Uterus (tissue), 4 donors: ENCODE data around the gene KCNQ2. TPM values are rescaled to one million over a fixed set of nuclear protein-coding genes. Genes with fewer than 3 reads are reported as not detected.

Experiments used
- DNase-seq, 2 donors: peaks; one replicate each; pipeline ENCODE4 v3.0.0-alpha.2; 2019 to 2020
- H3K27ac ChIP-seq, 2 donors: fragments of 200-600 bp; sonication (generic); 1 replicate in 1 of 2; 2 replicates in 1 of 2; pipeline ENCODE4 v1.5.1; 2016 to 2018
- H3K27me3 ChIP-seq, 2 donors: fragments of 200-600 bp; sonication (generic); one replicate each; pipeline ENCODE4 v1.5.1; 2018 to 2019; ENCODE audit warnings: control low read depth in 1 of 2
- H3K36me3 ChIP-seq, 2 donors: fragments of 200-600 bp; sonication (generic); one replicate each; pipeline ENCODE4 v1.5.1; 2019; ENCODE audit warnings: control low read depth in 1 of 2
- H3K4me1 ChIP-seq, 2 donors: fragments of 200-600 bp; sonication (generic); one replicate each; pipeline ENCODE4 v1.5.1; 2018 to 2019; ENCODE audit warnings: control low read depth in 1 of 2
- H3K4me3 ChIP-seq, 2 donors: fragments of 200-600 bp; sonication (generic); 1 replicate in 1 of 2; 2 replicates in 1 of 2; pipeline ENCODE4 v1.5.1; 2018 to 2019; ENCODE audit warnings: mild to moderate bottlenecking in 1 of 2
- H3K9me3 ChIP-seq, 2 donors: fragments of 200-600 bp; sonication (generic); one replicate each; pipeline ENCODE4 v1.5.1; 2019; ENCODE audit warnings: control low read depth in 1 of 2
- POLR2A ChIP-seq, 2 donors: fragments of 450-650 bp; IDR thresholded peaks; one replicate each; pipeline ENCODE4 v1.6.1; 2016; ENCODE audit warnings: antibody characterized with exemption in 2 of 2, mild to moderate bottlenecking in 1 of 2, moderate library complexity in 1 of 2
- intact Hi-C: fragments of 100-400 bp; cut with DNase I; formaldehyde crosslinking; loops from one replicate; pipeline ENCODE4 v1.15.1; 2023; ENCODE audit warnings: low total_unique reads
- total RNA-seq, 4 donors: library from RNA; depleted of rRNA in 3 of 4; stranded (reverse); fragments of >200 nt in 3 of 4; gene quantifications; one replicate each; pipeline versions ENCODE4 v1.1.0 to v1.2.4, GENCODE V29; 2014 to 2023
- TF ChIP-seq, protein P1 (sequence below), 4 experiments: fragments of 200-600 bp in 2 of 4; fragments of 450-650 bp in 2 of 4; sonication (generic) in 2 of 4; IDR thresholded peaks; one replicate each; pipeline ENCODE4 v1.5.1; 2016 to 2019; ENCODE audit warnings: antibody characterized with exemption in 4 of 4, mild to moderate bottlenecking in 2 of 4, moderate library complexity in 1 of 4
- donor health status: DM: yes; HTN: yes; CAD: no.

Gene KCNQ2
- total RNA-seq, 4 donors from 2014 or later: 1.2 to 4.9 TPM; not detected in 2

DNA sequence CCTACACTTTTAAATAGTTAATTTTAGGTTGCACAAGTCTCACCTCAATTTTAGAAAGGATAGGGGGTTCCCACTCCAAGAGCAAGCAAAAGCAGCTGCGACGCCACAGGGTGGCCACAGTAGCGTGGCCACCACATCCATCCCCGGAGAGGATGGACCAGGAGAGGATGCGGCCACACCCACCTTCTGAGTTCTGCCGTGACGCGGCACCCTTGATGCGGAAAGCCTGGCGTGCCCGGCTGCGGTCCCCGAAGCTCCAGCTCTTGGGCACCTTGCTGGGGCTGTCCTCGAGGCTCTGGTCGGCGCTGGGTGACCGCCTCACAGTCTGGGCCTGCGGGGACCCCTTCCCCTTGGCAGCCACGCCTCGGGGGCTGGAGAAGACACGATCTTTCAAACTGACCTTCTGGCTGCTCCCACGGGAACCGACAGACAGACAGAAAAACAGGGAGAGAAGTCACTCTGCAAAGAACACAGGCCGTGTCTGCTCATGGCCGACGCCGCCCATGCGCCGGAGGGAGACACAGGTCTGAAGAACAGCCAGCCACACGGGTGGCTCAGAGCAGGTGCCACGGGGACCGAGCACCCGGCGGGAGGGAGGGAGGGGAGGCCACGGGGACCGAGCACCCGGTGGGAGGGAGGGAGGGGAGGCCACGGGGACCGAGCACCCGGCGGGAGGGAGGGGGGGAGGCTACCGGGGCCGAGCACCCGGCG is 57.6 kb downstream of the KCNQ2 start:
- no peaks in the 10 kb centered on the region for H3K36me3 ChIP-seq
- H3K9me3 ChIP-seq: no peaks in the 10 kb centered on the region
- no peak overlapping the region for H3K27ac ChIP-seq
- DNase-seq: no peak
- H3K27me3 ChIP-seq: no peaks in the 10 kb centered on the region
- intact Hi-C loops: no loop called here
- no peaks in the 10 kb centered on the region for H3K4me1 ChIP-seq
- H3K4me3 ChIP-seq: no peak overlapping the region
- TF ChIP-seq, protein P1, sequence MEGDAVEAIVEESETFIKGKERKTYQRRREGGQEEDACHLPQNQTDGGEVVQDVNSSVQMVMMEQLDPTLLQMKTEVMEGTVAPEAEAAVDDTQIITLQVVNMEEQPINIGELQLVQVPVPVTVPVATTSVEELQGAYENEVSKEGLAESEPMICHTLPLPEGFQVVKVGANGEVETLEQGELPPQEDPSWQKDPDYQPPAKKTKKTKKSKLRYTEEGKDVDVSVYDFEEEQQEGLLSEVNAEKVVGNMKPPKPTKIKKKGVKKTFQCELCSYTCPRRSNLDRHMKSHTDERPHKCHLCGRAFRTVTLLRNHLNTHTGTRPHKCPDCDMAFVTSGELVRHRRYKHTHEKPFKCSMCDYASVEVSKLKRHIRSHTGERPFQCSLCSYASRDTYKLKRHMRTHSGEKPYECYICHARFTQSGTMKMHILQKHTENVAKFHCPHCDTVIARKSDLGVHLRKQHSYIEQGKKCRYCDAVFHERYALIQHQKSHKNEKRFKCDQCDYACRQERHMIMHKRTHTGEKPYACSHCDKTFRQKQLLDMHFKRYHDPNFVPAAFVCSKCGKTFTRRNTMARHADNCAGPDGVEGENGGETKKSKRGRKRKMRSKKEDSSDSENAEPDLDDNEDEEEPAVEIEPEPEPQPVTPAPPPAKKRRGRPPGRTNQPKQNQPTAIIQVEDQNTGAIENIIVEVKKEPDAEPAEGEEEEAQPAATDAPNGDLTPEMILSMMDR (IDR thresholded peaks at IDR 0.05): no peak
- no peak for TF ChIP-seq POLR2A (IDR thresholded peaks at IDR 0.05)

DNA sequence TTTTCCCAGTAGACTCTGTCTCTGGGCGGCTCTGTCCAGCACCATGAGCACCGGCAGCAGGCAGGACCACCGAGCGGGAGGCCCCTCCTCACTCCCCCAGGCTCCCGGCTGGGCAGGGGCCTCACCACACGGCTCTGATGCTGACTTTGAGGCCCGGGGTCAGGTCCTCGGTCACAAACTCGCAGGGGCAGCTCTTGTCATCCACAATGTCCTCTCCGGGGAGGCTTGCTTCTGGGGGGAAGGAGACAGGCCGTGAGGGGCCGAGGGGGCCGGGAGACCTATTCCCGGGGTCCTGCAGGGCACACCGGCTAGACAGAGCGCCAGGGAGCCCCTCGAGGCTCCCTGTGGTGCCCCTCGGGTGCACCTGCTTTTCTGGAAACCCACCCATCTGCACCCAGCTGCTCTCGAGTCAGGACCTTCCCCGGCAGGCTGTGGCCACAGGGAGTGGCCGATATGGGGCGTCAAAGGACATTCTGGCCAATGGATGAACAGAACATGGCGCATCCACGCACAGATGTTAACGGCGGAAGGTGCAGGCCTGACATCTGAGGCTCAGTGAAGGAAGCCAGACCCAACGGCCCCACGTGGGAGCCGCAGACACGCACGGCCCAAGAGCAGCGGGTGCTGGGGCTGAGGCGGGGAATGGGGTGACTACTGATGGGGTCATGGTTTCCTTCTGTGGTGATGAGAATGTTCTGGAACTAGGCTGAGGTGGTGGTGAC is 58.3 kb downstream of the KCNQ2 start:
- H3K27me3 ChIP-seq: no peaks in the 10 kb centered on the region
- H3K27ac ChIP-seq: no peak overlapping the region
- no peaks in the 10 kb centered on the region for H3K36me3 ChIP-seq
- no peak overlapping the region for H3K4me3 ChIP-seq
- no peaks in the 10 kb centered on the region for H3K4me1 ChIP-seq
- H3K9me3 ChIP-seq: no peaks in the 10 kb centered on the region
- intact Hi-C loops: no loop called here
- no peak for DNase-seq
- TF ChIP-seq, protein P1 (IDR thresholded peaks at IDR 0.05): no peak
- no peak for TF ChIP-seq POLR2A (IDR thresholded peaks at IDR 0.05)

DNA sequence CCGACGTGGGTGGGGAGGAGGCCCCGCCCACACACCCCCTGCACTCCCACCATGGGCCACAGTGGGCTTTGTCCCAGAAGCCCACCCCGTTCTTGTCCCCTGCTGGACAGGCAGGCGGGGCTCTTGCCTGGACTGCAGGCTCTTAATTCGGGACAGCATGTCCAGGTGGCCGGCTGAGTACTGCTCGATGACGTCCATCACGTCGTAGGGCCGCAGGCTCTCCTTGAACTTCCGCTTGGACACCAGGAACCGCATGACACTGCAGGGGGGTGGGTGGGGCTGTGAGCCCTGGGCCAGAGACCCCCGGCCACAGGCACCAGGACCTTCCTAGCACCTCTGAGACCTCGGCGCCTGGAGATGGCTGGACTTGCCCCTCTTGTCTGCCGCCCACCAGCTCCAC is 59.1 kb downstream of the KCNQ2 start:
- Histone ChIP-seq H3K4me3 (no peak overlapping the region), H3K36me3 (no peaks in the 10 kb centered on the region), H3K9me3 (no peaks in the 10 kb centered on the region), H3K27ac (no peak overlapping the region), H3K4me1 (no peaks in the 10 kb centered on the region), H3K27me3 (no peaks in the 10 kb centered on the region)
- intact Hi-C loops: no loop called here
- no peak for DNase-seq
- TF ChIP-seq POLR2A (IDR thresholded peaks at IDR 0.05): no peak
- TF ChIP-seq, protein P1 (IDR thresholded peaks at IDR 0.05): no peak

DNA sequence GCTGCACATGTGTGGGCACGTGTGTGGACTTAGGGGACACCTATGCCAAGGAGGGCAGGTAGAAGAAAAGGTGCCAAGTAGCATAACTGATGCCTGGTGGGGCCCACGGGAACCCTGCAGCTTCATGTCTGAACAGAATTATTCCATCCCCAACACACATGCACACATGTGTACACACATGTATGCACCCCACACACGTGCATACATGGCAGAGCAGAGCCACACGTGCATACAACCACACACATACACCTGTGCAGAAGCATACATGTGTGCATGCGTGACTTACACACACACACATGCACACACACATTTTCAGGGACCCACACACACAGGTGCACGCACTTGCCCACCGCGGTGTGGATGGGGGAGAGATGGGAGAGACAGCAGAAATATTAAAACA is 59.6 kb downstream of the KCNQ2 start:
- H3K36me3 ChIP-seq: no peaks in the 10 kb centered on the region
- no peak for TF ChIP-seq POLR2A (IDR thresholded peaks at IDR 0.05)
- TF ChIP-seq, protein P1 (IDR thresholded peaks at IDR 0.05): no peak
- no peak overlapping the region for H3K4me3 ChIP-seq
- no peaks in the 10 kb centered on the region for H3K4me1 ChIP-seq
- DNase-seq: no peak
- no peaks in the 10 kb centered on the region for H3K9me3 ChIP-seq
- intact Hi-C loops: no loop called here
- H3K27me3 ChIP-seq: no peaks in the 10 kb centered on the region
- H3K27ac ChIP-seq: no peak overlapping the region

DNA sequence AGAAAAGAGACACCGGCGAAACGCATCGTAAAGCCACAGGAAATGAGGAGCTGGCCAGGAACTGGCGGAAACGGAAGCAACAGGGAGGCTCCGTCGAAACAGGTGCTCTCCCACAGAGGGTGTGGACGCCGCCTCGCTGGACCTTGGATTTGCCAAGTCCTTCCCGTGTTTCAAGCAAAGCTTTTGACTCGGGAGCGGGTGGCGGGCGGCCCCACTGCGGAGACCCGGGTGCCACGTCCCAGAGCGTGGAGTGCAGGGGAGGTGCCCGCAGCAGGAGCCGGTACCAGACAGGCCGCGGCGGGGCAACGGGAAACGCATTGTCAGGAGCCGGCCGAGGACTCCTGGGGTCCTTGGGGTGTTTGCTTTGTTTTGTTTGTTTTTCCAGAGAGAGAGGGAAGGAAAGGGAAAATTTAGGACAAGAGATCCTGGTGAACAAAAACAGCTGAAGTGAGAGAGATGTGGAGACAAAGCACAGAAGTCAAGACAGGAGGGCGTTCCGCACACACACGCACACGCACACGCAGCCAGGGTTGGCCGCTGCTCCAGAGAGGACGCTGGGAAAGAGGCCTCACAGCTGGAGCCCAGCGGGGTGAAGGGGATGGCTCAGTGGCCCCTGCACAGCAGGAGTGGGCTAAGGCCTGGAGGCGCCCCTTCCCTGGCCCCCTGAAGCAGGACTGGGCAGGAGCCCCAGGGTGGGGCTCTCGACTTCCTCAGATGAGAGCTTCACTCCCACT is 60.4 kb downstream of the KCNQ2 start:
- no peaks in the 10 kb centered on the region for H3K27me3 ChIP-seq
- no peak overlapping the region for H3K4me3 ChIP-seq
- no peak for TF ChIP-seq POLR2A (IDR thresholded peaks at IDR 0.05)
- TF ChIP-seq, protein P1 (IDR thresholded peaks at IDR 0.05): no peak
- no peaks in the 10 kb centered on the region for H3K4me1 ChIP-seq
- H3K9me3 ChIP-seq: no peaks in the 10 kb centered on the region
- no peak for DNase-seq
- H3K27ac ChIP-seq: no peak overlapping the region
- intact Hi-C loops: no loop called here
- H3K36me3 ChIP-seq: no peaks in the 10 kb centered on the region
